ENCODE measurements around the gene STK40. TPM values are rescaled to one million over a fixed set of nuclear protein-coding genes. Genes with fewer than 3 reads are reported as not detected.

STK40 gene
- total RNA-seq, 1 experiment from 2014 or later: 49.6 TPM

GRCh38 chr1:36390411-36390810 lies 4.7 kb upstream of the STK40 start:
- intact Hi-C loops (cut with micrococcal nuclease; ENCODE audit: unreplicated experiment): no loop called here
- BruUV-seq (replicated peaks): no TSS peak
- ChIA-PET CTCF (no interaction called here), POLR2A (interaction anchor here (0.6 kb wide), 1 partner anchor 74 kb away, joined by 15 read pairs; the partner anchor contains the start of gene MRPS15)
- no peak for TF ChIP-seq TCF7L2 (IDR thresholded peaks at IDR 0.05; ENCODE audit: low read depth, low read length)
- TF ChIP-seq SIN3A (IDR thresholded peaks at IDR 0.05; ENCODE audit: borderline replicate concordance, insufficient read depth, low read depth, low read length): no peak
- no peak for TF ChIP-seq REST (IDR thresholded peaks at IDR 0.05; ENCODE audit: insufficient read depth in 1 of 2, low read depth in 2 of 2, low read length in 1 of 2)
- no peak for TF ChIP-seq POLR2AphosphoS5 (IDR thresholded peaks at IDR 0.05; ENCODE audit: low read depth, low read length)
- no peak for TF ChIP-seq CTCF (IDR thresholded peaks at IDR 0.05)
- Histone ChIP-seq H3K27me3 (ENCODE audit: control insufficient read depth, insufficient read depth, low read length) (no peaks in the 10 kb centered on the region), H3K4me3 (ENCODE audit: low read depth in 2 of 2, low read length in 2 of 2) (no peak overlapping the region), H3K9me3 (ENCODE audit: control insufficient read depth, insufficient read depth, low read depth, low read length) (no peaks in the 10 kb centered on the region), H3K27ac (ENCODE audit: low read length) (no peak overlapping the region), H3K4me1 (ENCODE audit: control insufficient read depth, insufficient read depth, low read length) (peaks cover 16% of the 10 kb centered on the region), H3K36me3 (ENCODE audit: control insufficient read depth, insufficient read depth, low read length) (no peaks in the 10 kb centered on the region; the same call in 1 of the 2 replicates)
- DNase-seq (ENCODE audit: low read depth, low spot score): no peak
- no peak for ATAC-seq
- in situ Hi-C loops (cut with HindIII; ENCODE audit: low pct_unique_long_range_greater_than_20kb, low sequenced_read_pairs): no loop called here

- Histone ChIP-seq H3K4me1 (ENCODE audit: control insufficient read depth, insufficient read depth, low read length) (peaks cover 16% of the 10 kb centered on the region), H3K4me3 (ENCODE audit: low read depth in 2 of 2, low read length in 2 of 2) (no peak overlapping the region), H3K27me3 (ENCODE audit: control insufficient read depth, insufficient read depth, low read length) (no peaks in the 10 kb centered on the region), H3K9me3 (ENCODE audit: control insufficient read depth, insufficient read depth, low read depth, low read length) (no peaks in the 10 kb centered on the region), H3K27ac (ENCODE audit: low read length) (no peak overlapping the region; the same call in 1 of the 2 replicates), H3K36me3 (ENCODE audit: control insufficient read depth, insufficient read depth, low read length) (no peaks in the 10 kb centered on the region; the same call in 1 of the 2 replicates)
- ChIA-PET CTCF (no interaction called here), POLR2A (interaction anchor here (0.6 kb wide), 1 partner anchor 74 kb away, joined by 15 read pairs; the partner anchor contains the start of gene MRPS15)
- no TSS peak for BruUV-seq (replicated peaks)
- TF ChIP-seq TCF7L2 (IDR thresholded peaks at IDR 0.05; ENCODE audit: low read depth, low read length) (no peak), CTCF (IDR thresholded peaks at IDR 0.05) (no peak), SIN3A (IDR thresholded peaks at IDR 0.05; ENCODE audit: borderline replicate concordance, insufficient read depth, low read depth, low read length) (no peak), POLR2AphosphoS5 (IDR thresholded peaks at IDR 0.05; ENCODE audit: low read depth, low read length) (no peak), REST (IDR thresholded peaks at IDR 0.05; ENCODE audit: insufficient read depth in 1 of 2, low read depth in 2 of 2, low read length in 1 of 2) (no peak)
- intact Hi-C loops (cut with micrococcal nuclease; ENCODE audit: unreplicated experiment): loop anchor here (5.0 kb wide), 1 partner anchor 32 kb away; no protein-coding TSS in a partner anchor
- in situ Hi-C loops (cut with HindIII; ENCODE audit: low pct_unique_long_range_greater_than_20kb, low sequenced_read_pairs): no loop called here
- ATAC-seq (no peak), DNase-seq (ENCODE audit: low read depth, low spot score) (no peak)
These were observed 4.3 kb upstream of the STK40 start for GRCh38 chr1:36389999-36390398.

All from Panc1 (cell line).